Left ventricle myocardium inferior (tissue), 1 donor: Measurements from ENCODE around the gene SMAD5. TPM values are rescaled to one million over a fixed set of nuclear protein-coding genes. Genes with fewer than 3 reads are reported as not detected.

Experiments used
- DNase-seq: peaks from one replicate; pipeline ENCODE4 v3.0.0-alpha.2; 2020
- H3K27ac ChIP-seq: fragments of 200-600 bp; replicated peaks from 2 replicates; pipeline ENCODE4 v1.8.0; 2021
- H3K27me3 ChIP-seq: fragments of 200-600 bp; 2 replicates; pipeline ENCODE4 v1.8.0; 2021; ENCODE audit warnings: low read depth
- H3K36me3 ChIP-seq: fragments of 200-600 bp; 2 replicates; pipeline ENCODE4 v1.8.0; 2021
- H3K4me1 ChIP-seq: fragments of 200-600 bp; 2 replicates; pipeline ENCODE4 v1.8.0; 2021
- H3K4me3 ChIP-seq: fragments of 200-600 bp; 2 replicates; pipeline ENCODE4 v1.8.0; 2021; ENCODE audit warnings: mild to moderate bottlenecking, moderate library complexity
- H3K9me3 ChIP-seq: fragments of 200-600 bp; replicated peaks from 2 replicates; pipeline ENCODE4 v1.8.0; 2021
- CTCF ChIP-seq: fragments of 200-600 bp; IDR thresholded peaks from 2 replicates; pipeline ENCODE4 v1.8.0; 2021; ENCODE audit warnings: antibody characterized with exemption, mild to moderate bottlenecking, borderline replicate concordance
- intact Hi-C: fragments of 100-400 bp; cut with micrococcal nuclease; formaldehyde crosslinking; loops from one replicate; pipeline ENCODE4 v1.11.0; 2022
- total RNA-seq: library from RNA; stranded (reverse); fragmentation: NEBNext Ultra II Directional; extraction: Animal tissue kit (Norgen Biotek cat#: 25700); gene quantifications from one replicate; pipeline ENCODE4 v1.2.1, GENCODE V29; 2021
- donor health status: DM: no; HTN: yes; CAD: no; lungs with severe emphysema.

Gene SMAD5
- total RNA-seq, 1 donor from 2014 or later = 34.8 TPM

- DNase-seq = no peak
- peaks cover 13% of the 10 kb centered on the region for H3K4me1 ChIP-seq
- intact Hi-C loops = no loop called here
- H3K27me3 ChIP-seq = no peaks in the 10 kb centered on the region
- H3K27ac ChIP-seq = no peak overlapping the region
- no peak for TF ChIP-seq CTCF
- no peaks in the 10 kb centered on the region for H3K9me3 ChIP-seq
- peaks cover 59% of the 10 kb centered on the region for H3K36me3 ChIP-seq
- H3K4me3 ChIP-seq = no peak overlapping the region
These were observed 36.6 kb downstream of the SMAD5 start for GRCh38 chr5:136169218-136169617.

DNA sequence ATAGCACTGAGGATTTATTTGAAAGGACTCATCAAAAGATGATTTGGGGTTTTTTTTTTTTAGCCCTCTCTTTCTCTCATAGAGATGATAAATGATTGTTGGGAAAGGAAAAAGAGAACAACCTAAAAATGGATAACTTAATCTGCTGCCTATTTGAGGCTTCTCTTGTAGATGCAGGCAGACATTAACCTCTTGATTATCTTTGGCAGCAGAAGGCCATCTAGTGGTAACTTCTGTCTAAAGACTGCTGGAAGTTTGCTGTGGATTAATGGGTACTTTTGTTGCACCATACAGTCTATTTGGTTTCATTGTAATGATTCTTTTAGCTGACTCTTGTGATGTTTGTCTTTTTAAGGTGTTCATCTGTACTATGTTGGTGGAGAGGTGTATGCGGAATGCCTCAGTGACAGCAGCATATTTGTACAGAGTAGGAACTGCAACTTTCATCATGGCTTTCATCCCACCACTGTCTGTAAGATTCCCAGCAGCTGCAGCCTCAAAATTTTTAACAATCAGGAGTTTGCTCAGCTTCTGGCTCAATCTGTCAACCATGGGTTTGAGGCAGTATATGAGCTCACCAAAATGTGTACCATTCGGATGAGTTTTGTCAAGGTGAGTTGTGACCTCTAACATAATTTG lies 41.5 kb downstream of the SMAD5 start:
- Histone ChIP-seq H3K27ac (no peak overlapping the region), H3K27me3 (no peaks in the 10 kb centered on the region), H3K9me3 (no peaks in the 10 kb centered on the region), H3K36me3 (peaks cover 65% of the 10 kb centered on the region), H3K4me3 (no peak overlapping the region), H3K4me1 (peaks cover 13% of the 10 kb centered on the region)
- TF ChIP-seq CTCF = peak; percentile 81
- no peak for DNase-seq
- intact Hi-C loops = loop anchor here (5.0 to 10.0 kb wide), 2 partner anchors 87 to 229 kb away; no protein-coding TSS in a partner anchor

- no peak overlapping the region for H3K4me3 ChIP-seq
- DNase-seq = no peak
- no peak overlapping the region for H3K27ac ChIP-seq
- no peaks in the 10 kb centered on the region for H3K4me1 ChIP-seq
- no peaks in the 10 kb centered on the region for H3K9me3 ChIP-seq
- intact Hi-C loops = no loop called here
- no peaks in the 10 kb centered on the region for H3K27me3 ChIP-seq
- no peak for TF ChIP-seq CTCF
- peaks cover 43% of the 10 kb centered on the region for H3K36me3 ChIP-seq
These were observed 50.0 kb downstream of the SMAD5 start for GRCh38 chr5:136182618-136183017.

- no peak for TF ChIP-seq CTCF
- Histone ChIP-seq H3K27me3 (peaks cover 18% of the 10 kb centered on the region), H3K27ac (no peak overlapping the region), H3K9me3 (no peaks in the 10 kb centered on the region), H3K4me3 (no peak overlapping the region), H3K36me3 (peaks cover 38% of the 10 kb centered on the region), H3K4me1 (peaks cover 1% of the 10 kb centered on the region)
- DNase-seq = no peak
- intact Hi-C loops = no loop called here
These were observed 53.5 kb downstream of the SMAD5 start for GRCh38 chr5:136185974-136186665.

GRCh38 chr5:136186796-136187195 lies 54.2 kb downstream of the SMAD5 start:
- H3K27ac ChIP-seq = no peak overlapping the region
- no peak for TF ChIP-seq CTCF
- peaks cover 32% of the 10 kb centered on the region for H3K36me3 ChIP-seq
- H3K9me3 ChIP-seq = no peaks in the 10 kb centered on the region
- intact Hi-C loops = no loop called here
- peaks cover 8% of the 10 kb centered on the region for H3K4me1 ChIP-seq
- peaks cover 24% of the 10 kb centered on the region for H3K27me3 ChIP-seq
- no peak for DNase-seq
- no peak overlapping the region for H3K4me3 ChIP-seq
